GM04503 (cell line): ENCODE data around the gene COQ4.
"Not testable (repeated sequence)": the region's sequence is repeated elsewhere in the genome, so short reads cannot be mapped to it uniquely, and the experiment has no call there.

Experiments
- DNase-seq: peaks from one replicate; pipeline ENCODE4 v3.0.0-alpha.2; 2012; ENCODE audit warnings: low read depth

The COQ4 gene

DNA sequence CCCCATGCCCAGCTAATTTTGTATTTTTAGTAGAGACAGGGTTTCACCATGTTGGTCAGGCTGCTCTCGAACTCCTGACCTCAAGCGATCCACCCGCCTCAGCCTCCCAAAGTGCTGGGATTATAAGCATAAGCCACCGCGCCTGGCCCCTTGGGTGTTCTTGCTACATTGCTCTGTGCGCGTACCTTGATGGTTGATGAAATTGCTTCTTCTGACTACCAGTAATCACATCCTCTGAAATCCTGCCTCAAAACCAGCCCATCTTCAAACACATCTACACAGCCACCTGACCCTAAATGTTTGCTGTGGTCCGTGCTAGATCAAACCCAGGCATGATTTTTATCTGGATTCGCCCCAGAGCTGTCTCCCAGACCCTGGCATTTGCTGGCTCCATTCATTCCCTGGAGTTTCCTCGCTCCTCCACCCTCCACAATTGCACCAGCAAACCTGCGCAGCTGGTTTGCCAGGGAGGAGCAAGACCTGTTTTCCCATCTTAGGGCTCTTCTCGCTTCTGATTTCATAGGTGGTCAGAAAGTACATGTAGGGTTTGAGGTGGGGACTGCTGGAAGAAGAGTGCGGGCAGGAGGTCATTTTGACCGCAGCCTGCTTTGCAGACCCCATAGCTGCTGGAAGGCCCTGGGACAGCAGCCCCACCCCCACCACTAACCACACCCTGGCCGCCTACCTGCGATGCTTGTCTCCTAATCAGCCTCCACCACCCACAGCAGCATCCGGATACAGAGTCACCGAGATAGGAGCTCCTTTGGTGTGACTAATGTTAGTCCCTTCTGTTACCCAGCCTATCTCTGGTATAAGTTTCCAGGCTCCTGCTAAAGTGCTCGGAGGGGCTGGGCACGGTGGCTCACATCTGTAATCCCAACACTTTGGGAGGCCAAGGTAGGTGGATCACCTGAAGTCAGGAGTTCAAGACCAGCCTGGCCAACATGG is 23.8 kb upstream of the COQ4 start:
- no peak for DNase-seq

DNA sequence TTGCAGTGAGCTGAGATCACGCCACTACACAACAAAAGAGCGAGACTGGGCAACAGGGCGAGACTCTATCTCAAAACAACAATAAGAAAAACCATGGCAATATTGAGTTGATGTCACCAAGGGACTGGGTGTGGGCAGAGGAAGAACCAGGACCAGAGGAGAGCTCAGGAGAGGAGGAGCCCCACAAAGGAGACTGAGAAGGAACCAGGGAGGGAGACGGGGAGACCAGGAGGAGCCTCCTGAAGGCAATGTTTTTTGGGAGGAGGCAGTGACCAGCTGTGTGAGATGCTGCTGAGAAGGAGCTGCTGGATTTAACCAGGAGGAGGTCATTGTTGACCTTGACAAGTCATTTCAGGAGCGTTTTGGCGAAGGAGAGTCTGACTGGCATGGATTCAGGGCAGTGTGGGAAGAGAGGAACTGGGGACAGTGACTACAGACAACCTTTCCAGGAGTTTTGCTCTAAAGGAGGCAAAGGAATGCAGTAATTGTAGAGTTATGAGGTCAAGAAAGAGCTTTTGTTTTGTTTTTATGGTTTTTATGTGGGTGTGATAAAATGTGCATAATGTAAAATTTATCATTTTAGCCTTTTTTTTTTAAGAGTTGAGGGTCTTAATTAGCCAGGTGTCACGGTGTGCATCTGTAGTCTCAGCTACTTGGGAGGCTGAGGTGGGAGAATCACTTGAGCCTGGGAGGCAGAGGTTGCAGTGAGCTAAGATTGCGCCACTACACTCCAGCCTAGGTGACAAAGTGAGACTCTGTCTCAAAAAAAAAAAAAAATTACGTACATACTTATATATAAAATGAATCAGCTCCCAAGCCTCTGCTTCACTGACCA is 18.3 kb upstream of the COQ4 start:
- no peak for DNase-seq

DNA sequence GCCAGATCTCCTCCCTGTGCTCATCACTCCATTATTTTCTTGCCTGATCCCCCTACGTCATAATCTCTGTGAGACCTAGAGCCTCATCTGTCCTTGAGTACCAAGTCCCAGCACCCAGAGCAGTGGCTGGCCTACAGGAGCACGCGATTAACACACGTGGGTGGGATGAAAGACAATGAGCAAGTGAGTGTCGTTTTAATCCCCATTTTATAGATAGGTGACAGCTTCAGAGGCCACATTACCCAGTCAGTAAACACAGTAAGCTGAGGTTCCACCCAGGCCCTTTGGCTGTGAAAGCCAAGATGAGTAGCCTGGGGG is 17.7 kb upstream of the COQ4 start:
- DNase-seq, result no peak

DNA sequence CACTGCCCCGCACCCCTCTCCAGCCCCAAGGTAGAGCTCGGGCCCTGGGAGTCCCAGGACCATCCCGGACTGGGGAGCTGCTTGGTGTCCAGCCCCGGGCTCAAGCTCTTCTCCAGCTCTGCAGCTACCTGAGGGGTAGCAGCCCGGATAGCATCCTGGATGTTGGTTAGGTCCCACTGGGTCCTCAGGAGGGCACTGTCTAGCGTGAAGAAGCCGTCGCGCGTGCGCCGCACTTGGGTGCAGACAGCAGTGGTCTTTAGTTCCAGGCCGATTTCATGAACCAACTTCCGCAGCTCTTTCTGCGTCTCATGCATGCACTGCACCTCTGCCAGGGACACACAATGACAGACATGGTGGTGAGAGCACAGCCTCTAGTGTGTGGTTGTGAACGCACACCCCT is 13.1 kb upstream of the COQ4 start:
- DNase-seq, result no peak

DNA sequence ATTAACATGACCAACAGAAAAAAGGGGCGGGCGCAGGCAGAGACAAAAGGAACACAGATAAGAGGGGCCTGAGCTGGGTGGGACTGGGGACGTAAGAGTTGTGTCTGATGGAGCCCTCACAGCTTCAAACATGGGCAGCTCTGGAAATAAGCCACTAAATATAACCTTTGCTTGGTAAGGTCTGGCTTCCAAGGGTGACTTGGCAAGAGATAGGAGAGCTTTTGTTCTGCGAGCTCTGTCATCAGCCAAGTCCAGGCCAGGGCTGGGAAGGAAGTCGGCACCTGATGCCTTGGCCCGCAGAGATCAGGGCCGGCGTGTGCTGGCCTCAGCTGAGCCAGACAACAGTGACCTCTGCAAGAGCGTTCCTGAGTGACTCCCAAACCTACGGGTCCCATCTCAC is 12.2 kb upstream of the COQ4 start:
- DNase-seq, result no peak

DNA sequence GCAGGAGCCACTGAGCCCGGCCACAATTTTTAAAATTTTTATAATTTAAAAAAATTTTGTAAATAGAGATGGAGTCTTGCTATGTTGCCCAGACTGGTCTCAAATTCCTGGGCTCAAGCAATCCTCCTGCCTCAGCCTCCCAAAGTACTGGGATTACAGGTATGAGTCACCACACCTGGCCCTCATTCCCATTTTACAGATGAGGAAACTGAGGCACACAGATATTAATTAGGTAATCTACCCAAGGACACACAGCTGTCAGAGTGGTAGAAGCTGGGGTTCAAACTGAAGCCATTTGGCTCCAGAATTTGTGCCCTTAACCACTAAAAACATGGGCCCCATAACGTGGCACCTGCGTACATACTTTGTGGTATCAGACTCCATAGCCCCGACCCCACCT is 7.9 kb upstream of the COQ4 start:
- no peak for DNase-seq

DNA sequence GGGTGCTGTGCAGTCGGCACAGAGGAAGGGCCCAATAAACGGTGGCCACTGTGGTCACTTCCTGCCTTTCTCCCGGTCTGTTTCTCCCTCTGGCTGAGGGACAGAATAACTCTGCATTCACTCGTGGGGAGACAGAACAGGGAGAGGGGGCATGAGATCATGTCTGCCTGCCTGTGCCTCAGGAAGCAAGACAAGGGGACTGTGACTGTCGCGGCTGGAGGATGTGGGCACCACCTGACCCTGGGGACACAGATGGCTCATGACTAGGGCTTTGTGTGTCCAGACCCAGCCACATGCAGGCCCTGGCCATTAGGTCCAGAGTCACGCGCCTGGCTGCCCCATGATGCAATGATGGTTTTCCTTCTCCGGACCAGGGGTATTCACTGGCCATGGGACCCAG is 6.2 kb upstream of the COQ4 start:
- no peak for DNase-seq

DNA sequence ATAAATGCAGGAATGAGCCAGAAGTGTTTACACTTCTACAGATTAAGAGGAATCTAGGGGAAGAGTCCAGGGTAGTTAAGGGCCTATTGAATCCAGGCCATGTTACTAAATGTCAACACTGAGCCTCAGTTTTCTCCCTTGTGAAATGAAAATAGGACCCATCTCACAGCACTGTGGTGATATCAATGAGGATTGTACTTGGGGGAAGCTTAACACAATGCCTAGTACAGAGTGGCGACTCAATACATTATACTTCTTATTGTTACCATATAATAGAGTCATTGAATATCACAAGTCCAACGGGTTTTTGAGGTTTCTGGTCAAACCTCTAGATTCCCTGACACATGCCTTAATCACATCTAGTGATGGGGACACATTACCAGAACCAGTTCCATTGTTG is 5.0 kb upstream of the COQ4 start:
- no peak for DNase-seq

DNA sequence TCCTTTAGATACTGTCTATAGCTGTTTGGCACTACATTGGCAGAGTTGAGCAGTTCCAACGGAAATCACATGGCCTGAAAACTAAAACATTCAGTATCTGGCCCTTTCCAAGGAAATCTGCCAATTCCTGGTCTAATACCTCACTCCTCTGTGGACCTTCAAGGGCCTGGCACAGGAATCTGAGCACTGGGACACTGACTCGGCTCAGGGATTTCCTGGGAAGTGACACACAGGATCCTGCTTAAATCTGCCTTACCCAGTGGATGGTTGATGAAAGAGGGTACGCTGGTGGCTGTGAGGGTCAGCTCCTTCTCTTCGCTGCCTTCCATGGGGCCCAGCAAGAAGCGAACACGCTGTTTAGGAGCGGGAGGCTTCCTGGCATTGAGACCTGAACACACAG is 1.3 kb upstream of the COQ4 start:
- DNase-seq, result no peak

DNA sequence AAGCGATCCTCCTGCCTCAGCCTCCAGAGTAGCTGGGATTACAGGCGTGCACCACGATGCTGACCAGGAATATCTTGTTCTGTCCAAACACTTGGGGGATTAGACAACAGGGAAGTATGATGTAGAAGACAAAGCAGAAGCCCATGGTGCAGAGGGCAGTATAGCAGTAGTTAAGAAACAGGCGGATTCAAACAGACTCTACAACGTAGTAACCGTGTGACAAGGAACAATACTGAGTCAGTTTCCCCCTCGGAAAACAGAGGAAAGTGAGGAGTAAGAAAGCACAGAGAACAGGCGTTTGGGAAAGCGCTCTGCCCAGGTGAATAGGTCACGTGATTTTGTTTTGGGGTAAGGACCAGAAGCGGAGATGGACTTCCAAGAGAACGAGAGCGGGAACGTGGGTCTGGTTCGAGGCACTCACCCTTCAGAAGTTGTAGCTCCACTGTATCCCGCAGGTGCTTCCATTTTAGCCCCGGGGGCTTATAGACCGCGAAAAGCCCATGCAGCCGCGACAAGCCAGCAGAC is 698 bp upstream of the COQ4 start:
- DNase-seq, result no peak

DNA sequence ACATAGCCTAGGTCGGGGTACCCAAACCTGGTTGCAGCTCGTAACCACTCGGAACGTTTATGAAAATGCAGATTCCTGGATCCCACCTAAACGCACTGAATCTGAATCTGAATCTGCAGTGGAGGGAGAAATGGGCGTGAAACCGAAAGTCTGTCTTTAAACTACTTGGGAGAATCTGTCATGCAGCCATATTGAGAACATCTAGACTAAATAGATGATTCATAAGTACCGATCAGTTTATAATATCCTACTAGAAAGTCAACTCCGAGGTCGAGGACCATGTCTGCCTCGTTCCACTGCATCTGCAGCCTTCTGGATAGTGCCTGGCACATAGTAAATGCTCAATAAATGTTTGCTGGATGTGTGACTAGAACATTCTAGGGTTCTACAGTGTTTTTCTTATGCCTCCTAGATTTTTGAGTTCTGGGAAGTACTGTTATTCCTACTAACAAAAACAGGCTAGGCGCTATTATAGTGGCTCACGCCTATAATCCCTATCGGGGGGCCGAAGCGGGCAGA is 632 bp downstream of the COQ4 start:
- DNase-seq, result no peak

DNA sequence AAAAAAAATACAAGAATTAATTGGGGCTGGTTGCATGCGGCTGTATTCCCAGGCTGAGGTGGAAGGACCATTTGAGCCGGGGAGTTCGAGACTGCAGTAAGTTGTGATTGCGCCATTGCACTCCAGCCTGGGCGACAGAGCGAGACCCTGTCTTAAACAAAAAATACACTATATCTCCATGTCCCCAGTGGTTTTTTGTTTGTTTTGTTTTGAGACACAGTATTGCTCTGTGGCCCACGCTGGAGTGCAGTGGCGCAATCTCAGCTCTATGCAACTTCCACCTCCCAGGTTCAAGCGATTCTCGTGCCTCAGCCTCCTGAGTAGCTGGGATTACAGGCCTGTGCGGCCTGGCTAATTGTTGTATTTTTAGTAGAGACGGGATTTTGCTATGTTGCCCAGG is 1.2 kb downstream of the COQ4 start:
- no peak for DNase-seq

DNA sequence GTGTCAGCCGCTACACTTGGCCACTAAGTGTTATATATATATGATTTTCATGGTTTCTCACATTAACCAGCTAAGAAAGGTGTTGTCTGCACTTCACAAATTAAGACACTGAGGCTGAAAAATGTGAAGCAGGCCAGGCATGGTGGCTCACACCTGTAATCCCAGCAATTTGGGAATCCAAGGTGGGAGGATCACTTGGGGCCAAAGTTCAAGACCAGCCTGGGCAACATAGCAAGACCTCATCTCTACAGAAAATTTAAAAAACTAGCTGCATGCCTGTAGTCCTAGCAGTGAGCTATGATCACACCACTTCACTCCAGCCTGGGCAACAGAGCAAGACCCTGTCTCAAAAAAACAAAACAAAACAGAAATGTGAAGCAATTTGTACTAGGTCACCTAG is 1.8 kb downstream of the COQ4 start:
- DNase-seq, result no peak

DNA sequence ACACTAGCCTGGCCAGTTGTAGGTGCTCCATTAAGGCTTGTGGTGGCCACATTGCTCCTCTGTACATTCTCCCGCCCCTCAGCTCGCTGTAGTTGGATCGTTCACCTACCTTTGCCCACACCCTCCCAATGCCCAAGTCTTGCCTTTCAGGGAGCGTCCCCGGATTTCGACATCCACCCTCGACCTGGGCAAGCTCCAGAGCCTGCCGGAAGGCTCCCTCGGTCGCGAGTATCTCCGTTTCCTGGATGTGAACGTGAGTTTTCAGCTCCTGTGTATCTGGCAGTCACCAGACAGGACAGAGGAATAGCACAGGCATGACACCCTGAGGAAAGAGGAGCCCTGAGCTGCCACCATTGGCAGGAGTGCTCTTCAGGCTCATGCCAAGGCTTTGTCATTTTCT is 3.0 kb downstream of the COQ4 start:
- no peak for DNase-seq

DNA sequence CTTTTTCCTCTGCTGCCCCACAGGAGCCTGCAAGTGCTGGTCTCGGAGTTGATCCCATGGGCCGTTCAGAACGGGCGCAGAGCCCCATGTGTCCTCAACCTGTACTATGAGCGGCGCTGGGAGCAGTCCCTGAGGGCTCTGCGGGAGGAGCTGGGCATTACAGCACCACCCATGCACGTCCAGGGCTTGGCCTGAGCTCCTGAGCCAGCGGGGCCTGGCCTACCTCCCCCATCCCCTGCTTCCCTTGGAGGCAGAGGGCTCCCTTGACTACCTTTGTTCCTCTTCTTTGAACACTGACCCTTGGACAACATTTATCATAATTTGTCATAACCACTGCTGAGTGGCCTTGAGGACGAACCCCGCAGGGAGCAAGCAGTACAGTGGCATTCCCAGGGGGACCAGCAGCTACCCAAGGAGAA is 10.8 kb downstream of the COQ4 start:
- DNase-seq, result no peak

DNA sequence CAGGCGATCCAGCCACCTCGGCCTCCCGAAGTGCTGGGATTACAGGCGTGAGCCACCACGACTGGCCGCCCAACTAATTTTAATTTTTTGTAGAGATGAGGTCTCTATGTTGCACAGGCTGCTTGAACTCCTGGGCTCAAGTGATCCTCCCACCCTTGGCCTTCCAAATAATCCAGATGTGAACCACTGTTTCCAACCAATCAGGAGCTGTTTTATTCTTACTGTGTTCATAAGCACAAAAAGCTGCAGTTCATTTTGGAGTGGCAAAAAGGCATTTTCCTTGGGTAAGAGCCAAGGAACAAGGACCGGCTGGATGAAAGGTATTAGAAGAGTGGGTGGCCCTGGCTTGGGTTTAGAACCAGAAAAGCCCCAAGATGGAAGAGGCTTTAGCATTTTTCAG is 12.5 kb downstream of the COQ4 start:
- no peak for DNase-seq

DNA sequence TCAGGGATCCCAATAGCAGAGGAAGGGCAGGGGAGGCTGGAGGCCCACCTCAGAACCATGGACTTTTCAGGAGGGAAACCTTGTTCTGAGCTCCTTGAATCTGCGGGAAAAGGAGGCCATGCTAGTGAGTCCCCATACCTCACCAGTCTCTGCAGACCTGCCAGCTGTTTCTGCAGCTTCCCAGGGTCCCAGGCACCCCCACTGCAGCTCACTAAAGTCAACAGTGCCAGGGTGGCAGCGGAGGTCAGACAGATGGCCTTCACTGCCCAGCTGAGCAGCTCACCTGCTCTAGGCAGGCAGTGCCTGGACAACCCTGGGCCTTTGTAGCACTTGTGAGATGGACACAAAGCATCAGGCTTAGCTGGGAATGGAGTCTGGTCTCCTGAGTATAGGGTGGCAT is 13.3 kb downstream of the COQ4 start:
- DNase-seq, result no peak

DNA sequence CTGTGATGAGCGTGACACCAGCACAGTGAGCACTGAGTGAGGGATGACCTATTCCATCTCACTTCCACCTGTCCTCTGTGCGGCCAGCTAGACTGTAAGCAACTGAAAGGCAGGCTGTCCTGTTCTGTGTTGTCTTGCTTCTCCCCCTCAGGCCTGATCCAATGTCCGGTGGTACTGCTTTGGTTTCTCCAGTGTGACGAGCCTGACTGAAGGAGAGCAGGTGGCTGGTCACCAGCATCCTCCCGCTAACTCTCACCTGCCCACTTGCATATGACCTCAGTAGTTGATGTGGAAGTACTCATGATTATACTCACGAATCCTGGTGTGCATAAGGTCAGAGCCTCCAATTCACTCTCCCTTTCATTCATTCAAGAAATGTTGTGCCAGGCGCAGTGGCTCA is 15.3 kb downstream of the COQ4 start:
- no peak for DNase-seq

DNA sequence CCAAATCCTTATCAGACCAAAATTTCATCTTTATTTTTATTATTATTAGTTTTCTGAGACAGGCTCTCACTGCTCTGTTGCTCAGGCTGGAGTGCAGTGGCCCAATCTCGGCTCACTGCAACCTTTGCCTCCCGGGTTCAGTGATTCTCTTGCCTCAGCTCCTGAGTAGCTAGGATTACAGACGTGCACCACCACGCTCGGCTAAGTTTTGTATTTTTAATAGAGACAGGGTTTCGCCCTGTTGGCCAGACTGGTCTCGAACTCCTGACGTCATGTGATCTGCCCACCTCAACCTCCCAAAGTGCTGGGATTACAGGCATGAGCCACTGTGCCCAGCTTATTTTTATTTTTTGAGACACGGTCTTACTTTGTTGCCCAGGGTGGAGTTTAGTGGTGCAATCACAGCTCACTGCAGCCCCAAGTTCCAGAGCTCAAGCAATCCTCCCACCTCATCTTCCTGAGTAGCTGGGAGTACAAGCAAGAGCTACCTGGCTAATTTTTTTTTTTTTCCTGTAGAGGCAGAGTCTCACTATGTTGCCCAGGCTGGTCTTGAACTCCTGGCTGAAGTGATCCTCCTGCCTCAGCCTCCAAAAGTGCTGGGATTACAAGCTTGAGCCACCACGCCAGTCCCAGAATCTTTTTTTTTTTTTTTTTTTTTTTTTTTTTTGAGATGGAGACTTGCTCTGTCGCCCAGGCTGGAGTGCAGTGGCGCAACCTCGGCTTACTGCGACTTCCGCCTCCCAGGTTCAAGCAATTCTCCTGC is 16.4 kb downstream of the COQ4 start:
- DNase-seq, result not testable (repeated sequence)

DNA sequence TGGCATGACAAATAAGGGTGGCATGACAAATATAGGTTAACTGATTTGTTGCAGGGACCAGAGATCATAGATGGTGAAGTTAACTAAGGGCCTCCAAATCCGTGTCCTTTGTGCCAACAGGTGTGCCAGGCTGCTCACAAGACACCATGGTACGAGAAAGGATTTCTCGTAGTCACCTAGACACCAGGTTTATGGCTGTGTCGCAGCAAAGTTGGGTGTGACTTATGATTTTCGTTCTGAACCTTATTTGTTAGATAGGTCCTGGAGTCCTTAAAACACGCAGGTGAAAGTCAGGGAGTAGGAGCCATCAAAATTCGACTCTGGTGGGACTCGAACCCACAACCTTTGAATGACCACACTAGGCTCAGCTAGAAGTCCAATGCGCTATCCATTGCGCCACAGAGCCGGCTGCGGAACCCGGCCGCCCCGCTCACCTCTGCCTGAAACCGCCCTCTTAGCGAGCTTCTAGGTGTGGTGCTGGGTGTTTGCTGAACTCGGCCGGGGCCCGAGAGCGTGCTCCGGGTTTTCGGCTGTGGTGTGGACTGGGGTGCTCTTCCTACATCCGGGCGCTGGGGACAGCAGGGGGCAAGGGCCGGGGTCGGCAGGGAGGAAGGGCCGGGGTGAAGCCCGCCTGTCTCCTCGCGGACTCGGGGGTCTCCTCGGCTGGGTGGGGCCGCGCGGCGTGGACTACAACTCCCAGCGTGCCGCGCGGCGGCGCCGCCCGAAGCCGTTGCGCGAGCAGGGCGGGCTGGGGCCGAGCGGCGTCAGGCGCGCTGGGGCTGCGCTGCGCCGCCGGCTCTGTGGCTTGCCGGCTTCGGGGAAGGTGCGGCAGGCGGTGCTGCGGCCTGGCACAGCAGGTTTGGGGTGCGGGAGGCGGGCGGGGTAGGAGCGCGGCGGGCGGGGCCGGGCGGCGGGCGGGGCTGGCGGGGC is 17.4 kb downstream of the COQ4 start, which contains the start of gene SLC27A4:
Gene SLC27A4, plus strand, starts transcription at position 767 of the 930 bp plus-strand sequence. CDS start 2,606 bp downstream, outside the sequence.
- peak; percentile 28 for DNase-seq
